SK-N-SH (cell line): ENCODE measurements around the gene TMEM94.

Experiments
- ELF1 ChIP-seq: IDR thresholded peaks from 2 replicates; pipeline ENCODE4 v1.4.0; 2012
- EP300 ChIP-seq, 2 experiments: IDR thresholded peaks; 2 replicates each; pipeline versions ENCODE4 v1.4.0 to v1.6.1; 2012; ENCODE audit warnings: borderline replicate concordance in 1 of 2, low read depth in 1 of 2, low read length in 1 of 2
- GATA2 ChIP-seq: sonication (generic); formaldehyde crosslinking; IDR thresholded peaks from 2 replicates; pipeline ENCODE4 v1.5.0; 2020; ENCODE audit warnings: mild to moderate bottlenecking, missing genetic modification reagents
- MAX ChIP-seq: IDR thresholded peaks from 2 replicates; pipeline ENCODE4 v1.4.0; 2012; ENCODE audit warnings: low read depth
- POLR2AphosphoS5 ChIP-seq: IDR thresholded peaks from 2 replicates; pipeline ENCODE4 v1.6.1; 2012; ENCODE audit warnings: low read depth, low read length
- RAD21 ChIP-seq: IDR thresholded peaks from 2 replicates; pipeline ENCODE4 v1.6.1; 2012; ENCODE audit warnings: mild to moderate bottlenecking, low read length
- TAF1 ChIP-seq: IDR thresholded peaks from 2 replicates; pipeline ENCODE4 v1.6.1; 2012; ENCODE audit warnings: low read depth, mild to moderate bottlenecking, low read length, moderate library complexity, borderline replicate concordance
- TF ChIP-seq, protein P1 (sequence below): IDR thresholded peaks from 2 replicates; pipeline ENCODE4; 2012
- TF ChIP-seq, protein P2 (sequence below): fragments of 200-600 bp; sonication (generic); IDR thresholded peaks from 2 replicates; pipeline ENCODE4 v1.6.1; 2017; ENCODE audit warnings: antibody characterized with exemption, mild to moderate bottlenecking, moderate library complexity

GRCh38 chr17:75456417-75457046 is at the start of gene TMEM94:
- TF ChIP-seq, protein P1, sequence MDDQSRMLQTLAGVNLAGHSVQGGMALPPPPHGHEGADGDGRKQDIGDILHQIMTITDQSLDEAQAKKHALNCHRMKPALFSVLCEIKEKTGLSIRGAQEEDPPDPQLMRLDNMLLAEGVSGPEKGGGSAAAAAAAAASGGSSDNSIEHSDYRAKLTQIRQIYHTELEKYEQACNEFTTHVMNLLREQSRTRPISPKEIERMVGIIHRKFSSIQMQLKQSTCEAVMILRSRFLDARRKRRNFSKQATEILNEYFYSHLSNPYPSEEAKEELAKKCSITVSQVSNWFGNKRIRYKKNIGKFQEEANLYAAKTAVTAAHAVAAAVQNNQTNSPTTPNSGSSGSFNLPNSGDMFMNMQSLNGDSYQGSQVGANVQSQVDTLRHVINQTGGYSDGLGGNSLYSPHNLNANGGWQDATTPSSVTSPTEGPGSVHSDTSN, result peak; percentile 51
- no peak for TF ChIP-seq GATA2 (CRISPR knock-in tag)
- TF ChIP-seq, protein P2, sequence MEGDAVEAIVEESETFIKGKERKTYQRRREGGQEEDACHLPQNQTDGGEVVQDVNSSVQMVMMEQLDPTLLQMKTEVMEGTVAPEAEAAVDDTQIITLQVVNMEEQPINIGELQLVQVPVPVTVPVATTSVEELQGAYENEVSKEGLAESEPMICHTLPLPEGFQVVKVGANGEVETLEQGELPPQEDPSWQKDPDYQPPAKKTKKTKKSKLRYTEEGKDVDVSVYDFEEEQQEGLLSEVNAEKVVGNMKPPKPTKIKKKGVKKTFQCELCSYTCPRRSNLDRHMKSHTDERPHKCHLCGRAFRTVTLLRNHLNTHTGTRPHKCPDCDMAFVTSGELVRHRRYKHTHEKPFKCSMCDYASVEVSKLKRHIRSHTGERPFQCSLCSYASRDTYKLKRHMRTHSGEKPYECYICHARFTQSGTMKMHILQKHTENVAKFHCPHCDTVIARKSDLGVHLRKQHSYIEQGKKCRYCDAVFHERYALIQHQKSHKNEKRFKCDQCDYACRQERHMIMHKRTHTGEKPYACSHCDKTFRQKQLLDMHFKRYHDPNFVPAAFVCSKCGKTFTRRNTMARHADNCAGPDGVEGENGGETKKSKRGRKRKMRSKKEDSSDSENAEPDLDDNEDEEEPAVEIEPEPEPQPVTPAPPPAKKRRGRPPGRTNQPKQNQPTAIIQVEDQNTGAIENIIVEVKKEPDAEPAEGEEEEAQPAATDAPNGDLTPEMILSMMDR, result no peak
- peak; percentile 77; the same call in 1 of the 2 replicates for TF ChIP-seq MAX
- TF ChIP-seq POLR2AphosphoS5, result peak; percentile 50
- no peak for TF ChIP-seq RAD21
- no peak for TF ChIP-seq EP300 (IDR thresholded peaks at IDR 0.05; ENCODE audit: borderline replicate concordance in 1 of 2, low read depth in 1 of 2, low read length in 1 of 2)
- peak; percentile 98 for TF ChIP-seq TAF1
- TF ChIP-seq ELF1, result peak; percentile 100
